Osteocyte (in vitro differentiated cells): ENCODE measurements around the gene BHLHA15. TPM values are rescaled to one million over a fixed set of nuclear protein-coding genes. Genes with fewer than 3 reads are reported as not detected.

ENCODE experiments used
- DNase-seq: peaks from one replicate; pipeline ENCODE4 v3.0.0; 2021; ENCODE audit warnings: mixed read lengths; ENCODE audit not compliant: unreplicated experiment; ENCODE audit errors: extremely low spot score
- H3K27ac Mint-ChIP-seq: one replicate; pipeline ENCODE4 v1.8.0; 2021; ENCODE audit warnings: mild to moderate bottlenecking, mixed read lengths; ENCODE audit not compliant: unreplicated experiment
- H3K27me3 Mint-ChIP-seq: one replicate; pipeline ENCODE4 v1.8.0; 2021; ENCODE audit warnings: mixed read lengths; ENCODE audit not compliant: unreplicated experiment
- H3K36me3 Mint-ChIP-seq: one replicate; pipeline ENCODE4 v1.8.0; 2021; ENCODE audit warnings: mixed read lengths; ENCODE audit not compliant: unreplicated experiment
- H3K4me1 Mint-ChIP-seq: one replicate; pipeline ENCODE4 v1.8.0; 2021; ENCODE audit warnings: mixed read lengths; ENCODE audit not compliant: unreplicated experiment
- H3K4me3 Mint-ChIP-seq: one replicate; pipeline ENCODE4 v1.8.0; 2021; ENCODE audit warnings: mild to moderate bottlenecking, moderate library complexity, mixed read lengths; ENCODE audit not compliant: unreplicated experiment
- H3K9me3 Mint-ChIP-seq: one replicate; pipeline ENCODE4 v1.8.0; 2021; ENCODE audit warnings: mixed read lengths; ENCODE audit not compliant: unreplicated experiment
- total RNA-seq: library from RNA; stranded (reverse); gene quantifications from 2 replicates; pipeline ENCODE4 v1.2.1, GENCODE V29; 2021
- TF ChIP-seq, protein P1 (sequence below): fragments of 200-600 bp; sonication (generic); IDR thresholded peaks from 2 replicates; pipeline ENCODE4 v1.5.0; 2021; ENCODE audit warnings: antibody characterized with exemption, mild to moderate bottlenecking, moderate library complexity

BHLHA15 gene
- total RNA-seq, 1 donor from 2014 or later: not detected

GRCh38 chr7:98202367-98203195 lies 8.7 kb upstream of the BHLHA15 start:
- Mint-ChIP-seq H3K27ac (no peak overlapping the region), H3K4me3 (no peak overlapping the region), H3K9me3 (no peaks in the 10 kb centered on the region), H3K36me3 (peaks cover 22% of the 10 kb centered on the region), H3K27me3 (no peaks in the 10 kb centered on the region), H3K4me1 (peaks cover 13% of the 10 kb centered on the region)
- TF ChIP-seq, protein P1, sequence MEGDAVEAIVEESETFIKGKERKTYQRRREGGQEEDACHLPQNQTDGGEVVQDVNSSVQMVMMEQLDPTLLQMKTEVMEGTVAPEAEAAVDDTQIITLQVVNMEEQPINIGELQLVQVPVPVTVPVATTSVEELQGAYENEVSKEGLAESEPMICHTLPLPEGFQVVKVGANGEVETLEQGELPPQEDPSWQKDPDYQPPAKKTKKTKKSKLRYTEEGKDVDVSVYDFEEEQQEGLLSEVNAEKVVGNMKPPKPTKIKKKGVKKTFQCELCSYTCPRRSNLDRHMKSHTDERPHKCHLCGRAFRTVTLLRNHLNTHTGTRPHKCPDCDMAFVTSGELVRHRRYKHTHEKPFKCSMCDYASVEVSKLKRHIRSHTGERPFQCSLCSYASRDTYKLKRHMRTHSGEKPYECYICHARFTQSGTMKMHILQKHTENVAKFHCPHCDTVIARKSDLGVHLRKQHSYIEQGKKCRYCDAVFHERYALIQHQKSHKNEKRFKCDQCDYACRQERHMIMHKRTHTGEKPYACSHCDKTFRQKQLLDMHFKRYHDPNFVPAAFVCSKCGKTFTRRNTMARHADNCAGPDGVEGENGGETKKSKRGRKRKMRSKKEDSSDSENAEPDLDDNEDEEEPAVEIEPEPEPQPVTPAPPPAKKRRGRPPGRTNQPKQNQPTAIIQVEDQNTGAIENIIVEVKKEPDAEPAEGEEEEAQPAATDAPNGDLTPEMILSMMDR: no peak
- DNase-seq: no peak

DNA sequence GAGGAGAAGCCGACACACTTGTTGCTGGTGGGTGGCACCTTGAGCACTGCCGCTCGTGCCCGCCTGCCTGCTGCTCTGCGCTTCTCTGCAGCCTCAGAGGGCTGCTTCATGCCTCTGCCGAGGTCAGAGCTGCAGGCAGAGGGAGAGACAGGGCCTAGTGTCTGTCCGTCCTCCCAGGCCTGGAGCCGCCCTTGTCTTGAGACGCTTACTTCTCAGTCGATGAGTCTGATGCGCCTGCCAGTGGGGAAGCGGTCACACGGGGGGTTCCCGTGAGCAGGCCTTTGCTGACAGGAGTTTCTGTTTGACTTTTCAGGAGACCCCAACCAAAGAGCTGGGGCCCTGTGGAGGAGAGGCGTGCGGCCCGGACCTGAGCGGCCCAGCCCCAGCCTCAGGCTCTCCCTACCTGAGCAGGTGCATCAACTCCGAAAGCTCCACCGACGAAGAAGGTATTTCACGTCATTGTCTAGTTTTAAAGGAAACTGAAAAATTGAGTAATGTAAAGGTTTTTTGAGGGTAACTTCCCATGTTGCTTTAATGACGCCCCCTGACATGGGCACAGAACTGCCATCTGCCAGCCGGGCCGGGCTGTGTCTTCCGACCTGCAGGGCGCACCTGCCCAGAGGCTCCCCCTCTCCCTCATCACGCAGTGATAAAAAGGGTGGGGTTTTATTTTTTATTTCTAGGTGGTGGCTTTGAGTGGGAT lies 7.8 kb upstream of the BHLHA15 start:
- no peak for DNase-seq
- H3K4me3 Mint-ChIP-seq: no peak overlapping the region
- peaks cover 13% of the 10 kb centered on the region for H3K4me1 Mint-ChIP-seq

GRCh38 chr7:98203964-98204605 lies 7.2 kb upstream of the BHLHA15 start:
- Mint-ChIP-seq H3K36me3 (peaks cover 21% of the 10 kb centered on the region), H3K27me3 (no peaks in the 10 kb centered on the region), H3K4me1 (peaks cover 11% of the 10 kb centered on the region), H3K27ac (no peak overlapping the region), H3K9me3 (no peaks in the 10 kb centered on the region), H3K4me3 (no peak overlapping the region)
- TF ChIP-seq, protein P1: no peak
- no peak for DNase-seq

More for the DNA sequence above, 7.8 kb upstream of the BHLHA15 start:
- TF ChIP-seq, protein P1: no peak
- H3K9me3 Mint-ChIP-seq: no peaks in the 10 kb centered on the region
- H3K27me3 Mint-ChIP-seq: no peaks in the 10 kb centered on the region
- H3K36me3 Mint-ChIP-seq: peaks cover 18% of the 10 kb centered on the region
- H3K27ac Mint-ChIP-seq: no peak overlapping the region

DNA sequence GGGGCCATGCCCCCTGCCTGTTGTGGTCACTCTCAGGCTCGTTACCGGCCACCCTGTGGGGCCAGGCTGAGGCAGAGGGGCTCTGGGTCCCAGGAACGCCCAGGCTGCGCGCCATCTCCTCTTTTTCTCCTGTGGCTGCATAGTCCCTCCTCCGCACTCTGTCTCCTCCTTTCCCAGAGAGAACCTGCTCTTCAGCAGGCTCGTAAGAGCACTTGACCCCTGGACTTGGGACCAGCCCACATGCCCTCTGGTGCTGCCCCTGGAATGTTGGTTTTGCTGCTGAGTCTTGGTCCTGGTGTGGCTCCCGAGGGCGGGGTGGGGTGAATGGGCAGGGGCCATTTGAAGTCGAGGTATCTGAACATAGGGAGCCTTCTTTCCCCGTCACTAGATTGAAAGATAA lies 6.6 kb upstream of the BHLHA15 start:
- no peaks in the 10 kb centered on the region for H3K9me3 Mint-ChIP-seq
- TF ChIP-seq, protein P1: no peak
- H3K36me3 Mint-ChIP-seq: peaks cover 21% of the 10 kb centered on the region
- no peak overlapping the region for H3K27ac Mint-ChIP-seq
- H3K4me1 Mint-ChIP-seq: peaks cover 7% of the 10 kb centered on the region
- no peak overlapping the region for H3K4me3 Mint-ChIP-seq
- H3K27me3 Mint-ChIP-seq: no peaks in the 10 kb centered on the region
- DNase-seq: no peak
